Panc1 (cell line): ENCODE measurements around the gene LYPD6B. TPM values are rescaled to one million over a fixed set of nuclear protein-coding genes. Genes with fewer than 3 reads are reported as not detected.

Source experiments
- ATAC-seq: fragments of 200-7000 bp; cut with Tn5 transposase; 2 replicates; pipeline ENCODE4 v1.9.1; 2020; ENCODE audit warnings: mild to moderate bottlenecking, moderate library complexity
- BruUV-seq: library from RNA; stranded (reverse); fragments of 400-500 nt; replicated peaks from 2 replicates; lab custom pipeline; 2021; lab: Mats Ljungman, UMichigan
- CTCF ChIA-PET: fragments of 300-600 bp; sonication (Branson Sonifier 250); formaldehyde crosslinking; loops from one replicate; lab custom pipeline; 2022; ENCODE audit warnings: antibody characterized with exemption; lab: Charles Lee
- POLR2A ChIA-PET: fragments of 300-600 bp; sonication (Branson Sonifier 250); formaldehyde crosslinking; loops from one replicate; lab custom pipeline; 2022; ENCODE audit warnings: antibody characterized with exemption; lab: Charles Lee
- DNase-seq: peaks from one replicate; pipeline ENCODE4 v3.0.0-alpha.2; 2010; ENCODE audit warnings: low read depth, low spot score
- H3K27ac ChIP-seq: 2 replicates; pipeline ENCODE4 v1.5.1; 2011; ENCODE audit warnings: mild to moderate bottlenecking, low read length, inconsistent platforms
- H3K27me3 ChIP-seq: fragments of 200-500 bp; sonication (Bioruptor generic); 2 replicates; pipeline ENCODE4 v1.6.0; 2014; ENCODE audit warnings: low read length, inconsistent platforms; ENCODE audit not compliant: control insufficient read depth, insufficient read depth
- H3K36me3 ChIP-seq: fragments of 200-500 bp; sonication (Bioruptor generic); 2 replicates; pipeline ENCODE4 v1.5.1; 2014; ENCODE audit warnings: inconsistent platforms, mild to moderate bottlenecking, low read length, moderate library complexity; ENCODE audit not compliant: control insufficient read depth, insufficient read depth
- H3K4me1 ChIP-seq: 2 replicates; pipeline ENCODE4 v1.5.1; 2011; ENCODE audit warnings: inconsistent platforms, mild to moderate bottlenecking, low read length, moderate library complexity; ENCODE audit not compliant: control insufficient read depth, insufficient read depth
- H3K4me3 ChIP-seq, 2 experiments: 2 replicates each; pipeline ENCODE4 v1.5.1; 2011 to 2012; ENCODE audit warnings: low read depth in 2 of 2, low read length in 2 of 2, mild to moderate bottlenecking in 2 of 2, inconsistent platforms in 1 of 2, moderate library complexity in 1 of 2
- H3K9me3 ChIP-seq: fragments of 200-500 bp; sonication (Bioruptor generic); 2 replicates; pipeline ENCODE4 v1.5.1; 2014; ENCODE audit warnings: low read depth, mild to moderate bottlenecking, inconsistent platforms, low read length, moderate library complexity; ENCODE audit not compliant: control insufficient read depth, insufficient read depth
- POLR2AphosphoS5 ChIP-seq: IDR thresholded peaks from 2 replicates; pipeline ENCODE4 v1.6.1; 2012; ENCODE audit warnings: mild to moderate bottlenecking, low read depth, low read length, moderate library complexity
- SIN3A ChIP-seq: IDR thresholded peaks from 2 replicates; pipeline ENCODE4 v1.6.1; 2012; ENCODE audit warnings: low read depth, mild to moderate bottlenecking, low read length, moderate library complexity, borderline replicate concordance; ENCODE audit not compliant: insufficient read depth
- TCF7L2 ChIP-seq: IDR thresholded peaks from 2 replicates; pipeline ENCODE4 v1.6.1; 2011; ENCODE audit warnings: mild to moderate bottlenecking, low read depth, low read length, inconsistent platforms
- in situ Hi-C: cut with HindIII; loops from 2 replicates; pipeline ENCODE4 v1.10.0; 2016; ENCODE audit warnings: low sequenced_read_pairs, low pct_unique_long_range_greater_than_20kb
- intact Hi-C: fragments of 100-400 bp; cut with micrococcal nuclease; formaldehyde crosslinking; loops from one replicate; pipeline ENCODE4 v1.10.0; 2022; ENCODE audit not compliant: unreplicated experiment
- total RNA-seq: library from RNA; stranded (reverse); gene quantifications from one replicate; pipeline ENCODE4 v1.2.1, GENCODE V29; 2021; ENCODE audit not compliant: unreplicated experiment
- TF ChIP-seq, protein P1 (sequence below): fragments of 450-650 bp; IDR thresholded peaks from 2 replicates; pipeline ENCODE4 v1.5.1; 2017; ENCODE audit warnings: mild to moderate bottlenecking
- TF ChIP-seq, protein P2 (sequence below), 2 experiments: IDR thresholded peaks; 2 replicates each; pipeline ENCODE4 v1.6.1; 2011 to 2012; ENCODE audit warnings: low read depth in 2 of 2, control low read depth in 1 of 2, low read length in 1 of 2, mild to moderate bottlenecking in 1 of 2, moderate library complexity in 1 of 2; ENCODE audit not compliant: insufficient read depth in 1 of 2

The LYPD6B gene
- total RNA-seq, 1 experiment from 2014 or later: 2.2 TPM

DNA sequence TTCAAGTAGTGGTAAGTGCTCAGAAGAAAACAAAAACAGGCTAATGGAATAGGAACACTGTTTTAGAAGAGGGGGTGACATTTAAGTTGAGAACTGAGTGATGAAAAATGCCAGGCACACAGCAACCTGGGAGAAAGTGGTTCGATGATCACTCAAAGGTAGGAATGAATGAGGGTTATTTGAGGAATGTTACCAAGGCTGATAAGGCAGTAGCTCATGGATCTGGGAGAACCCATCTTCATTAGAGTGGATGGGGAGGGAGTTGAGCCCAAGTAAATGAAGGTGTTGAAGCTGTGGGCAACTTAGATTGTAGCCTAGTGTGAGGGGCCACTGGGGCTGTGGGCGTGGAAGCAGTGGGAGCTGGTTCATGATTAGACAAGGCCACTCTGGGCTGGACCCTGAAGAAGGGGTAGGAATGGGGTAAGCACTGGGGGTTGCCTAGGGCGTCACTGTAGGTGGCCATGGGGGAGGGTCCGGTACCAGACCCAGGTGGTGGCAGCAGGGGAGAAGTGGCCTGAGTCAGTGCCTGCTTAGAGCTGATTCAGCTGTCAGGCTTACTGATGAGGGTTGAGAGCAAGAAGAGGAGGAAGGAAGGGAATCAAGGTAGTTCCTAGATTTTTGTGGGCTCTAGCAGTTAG, 22.5 kb upstream of the LYPD6B start:
- no peak overlapping the region for H3K4me3 ChIP-seq
- CTCF ChIA-PET: no interaction called here
- no peaks in the 10 kb centered on the region for H3K36me3 ChIP-seq
- intact Hi-C loops (no loop called here), in situ Hi-C loops (no loop called here)
- no peaks in the 10 kb centered on the region for H3K9me3 ChIP-seq
- DNase-seq (no peak), ATAC-seq (no peak)
- POLR2A ChIA-PET: no interaction called here
- BruUV-seq: no TSS peak
- no peaks in the 10 kb centered on the region for H3K4me1 ChIP-seq
- no peak overlapping the region for H3K27ac ChIP-seq
- no peaks in the 10 kb centered on the region for H3K27me3 ChIP-seq
- TF ChIP-seq, protein P1, sequence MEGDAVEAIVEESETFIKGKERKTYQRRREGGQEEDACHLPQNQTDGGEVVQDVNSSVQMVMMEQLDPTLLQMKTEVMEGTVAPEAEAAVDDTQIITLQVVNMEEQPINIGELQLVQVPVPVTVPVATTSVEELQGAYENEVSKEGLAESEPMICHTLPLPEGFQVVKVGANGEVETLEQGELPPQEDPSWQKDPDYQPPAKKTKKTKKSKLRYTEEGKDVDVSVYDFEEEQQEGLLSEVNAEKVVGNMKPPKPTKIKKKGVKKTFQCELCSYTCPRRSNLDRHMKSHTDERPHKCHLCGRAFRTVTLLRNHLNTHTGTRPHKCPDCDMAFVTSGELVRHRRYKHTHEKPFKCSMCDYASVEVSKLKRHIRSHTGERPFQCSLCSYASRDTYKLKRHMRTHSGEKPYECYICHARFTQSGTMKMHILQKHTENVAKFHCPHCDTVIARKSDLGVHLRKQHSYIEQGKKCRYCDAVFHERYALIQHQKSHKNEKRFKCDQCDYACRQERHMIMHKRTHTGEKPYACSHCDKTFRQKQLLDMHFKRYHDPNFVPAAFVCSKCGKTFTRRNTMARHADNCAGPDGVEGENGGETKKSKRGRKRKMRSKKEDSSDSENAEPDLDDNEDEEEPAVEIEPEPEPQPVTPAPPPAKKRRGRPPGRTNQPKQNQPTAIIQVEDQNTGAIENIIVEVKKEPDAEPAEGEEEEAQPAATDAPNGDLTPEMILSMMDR: no peak
- TF ChIP-seq POLR2AphosphoS5: no peak

DNA sequence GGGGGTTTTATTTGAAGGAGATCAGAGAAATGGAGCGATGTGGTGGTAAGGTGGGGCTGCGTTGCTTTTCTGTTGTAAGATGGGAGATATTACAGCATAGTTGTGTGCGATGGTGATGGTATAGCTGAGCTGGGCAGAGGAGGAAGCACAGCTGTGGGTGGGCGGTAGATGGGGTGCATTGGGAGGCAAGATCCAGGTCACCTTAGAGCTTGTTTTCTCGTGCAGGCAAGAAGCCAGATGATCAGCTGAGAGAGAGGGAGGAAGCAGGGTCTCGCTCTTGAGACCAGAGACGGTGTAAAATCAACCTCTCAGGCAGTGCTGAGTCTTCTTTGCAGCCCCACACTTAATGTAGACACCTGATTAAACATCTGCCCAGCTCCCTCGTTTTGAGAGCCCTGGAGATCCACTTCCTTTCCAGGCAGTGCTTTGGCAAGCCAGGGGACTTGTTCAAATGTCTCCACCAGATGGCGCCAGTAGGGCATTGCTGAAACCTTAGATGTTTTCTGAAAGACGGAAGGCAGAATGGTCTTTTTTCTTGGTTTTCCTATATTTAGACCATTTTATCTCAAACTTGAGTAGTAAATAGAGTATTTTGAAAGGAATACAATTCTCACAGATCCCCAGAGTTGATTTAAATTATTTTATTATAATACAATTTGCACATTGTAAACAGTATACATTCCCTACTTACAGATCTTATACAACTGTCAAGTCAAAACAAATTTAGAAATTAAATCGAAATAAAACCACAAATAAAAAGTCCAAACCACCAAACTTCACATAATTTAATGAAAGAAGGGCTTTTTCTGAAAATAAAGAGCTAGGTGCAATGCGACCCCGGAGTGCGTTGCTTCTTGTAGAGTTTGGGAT, 21.1 kb upstream of the LYPD6B start:
- Histone ChIP-seq H3K9me3 (no peaks in the 10 kb centered on the region), H3K4me3 (no peak overlapping the region), H3K36me3 (no peaks in the 10 kb centered on the region), H3K27ac (no peak overlapping the region), H3K4me1 (no peaks in the 10 kb centered on the region), H3K27me3 (no peaks in the 10 kb centered on the region)
- POLR2A ChIA-PET: no interaction called here
- TF ChIP-seq, protein P1: peak; percentile 90
- no peak for TF ChIP-seq POLR2AphosphoS5
- TF ChIP-seq SIN3A: no peak
- intact Hi-C loops (loop anchor here (1.0 kb wide), 1 partner anchor 544 kb away; no protein-coding TSS in a partner anchor), in situ Hi-C loops (no loop called here)
- no TSS peak for BruUV-seq
- CTCF ChIA-PET: interaction anchor here (0.7 to 1.4 kb wide), 3 partner anchors 304 to 1910 kb away, joined by 3 to 16 read pairs (median 3); no protein-coding TSS in a partner anchor
- peak; percentile 43 for DNase-seq
- ATAC-seq: peak; percentile 87

- in situ Hi-C loops: no loop called here
- Histone ChIP-seq H3K27me3 (peaks cover 2% of the 10 kb centered on the region; the same call in 1 of the 2 replicates), H3K4me1 (no peaks in the 10 kb centered on the region), H3K36me3 (no peaks in the 10 kb centered on the region), H3K9me3 (no peaks in the 10 kb centered on the region), H3K27ac (no peak overlapping the region), H3K4me3 (no peak overlapping the region)
- no TSS peak for BruUV-seq
- TF ChIP-seq, protein P2, sequence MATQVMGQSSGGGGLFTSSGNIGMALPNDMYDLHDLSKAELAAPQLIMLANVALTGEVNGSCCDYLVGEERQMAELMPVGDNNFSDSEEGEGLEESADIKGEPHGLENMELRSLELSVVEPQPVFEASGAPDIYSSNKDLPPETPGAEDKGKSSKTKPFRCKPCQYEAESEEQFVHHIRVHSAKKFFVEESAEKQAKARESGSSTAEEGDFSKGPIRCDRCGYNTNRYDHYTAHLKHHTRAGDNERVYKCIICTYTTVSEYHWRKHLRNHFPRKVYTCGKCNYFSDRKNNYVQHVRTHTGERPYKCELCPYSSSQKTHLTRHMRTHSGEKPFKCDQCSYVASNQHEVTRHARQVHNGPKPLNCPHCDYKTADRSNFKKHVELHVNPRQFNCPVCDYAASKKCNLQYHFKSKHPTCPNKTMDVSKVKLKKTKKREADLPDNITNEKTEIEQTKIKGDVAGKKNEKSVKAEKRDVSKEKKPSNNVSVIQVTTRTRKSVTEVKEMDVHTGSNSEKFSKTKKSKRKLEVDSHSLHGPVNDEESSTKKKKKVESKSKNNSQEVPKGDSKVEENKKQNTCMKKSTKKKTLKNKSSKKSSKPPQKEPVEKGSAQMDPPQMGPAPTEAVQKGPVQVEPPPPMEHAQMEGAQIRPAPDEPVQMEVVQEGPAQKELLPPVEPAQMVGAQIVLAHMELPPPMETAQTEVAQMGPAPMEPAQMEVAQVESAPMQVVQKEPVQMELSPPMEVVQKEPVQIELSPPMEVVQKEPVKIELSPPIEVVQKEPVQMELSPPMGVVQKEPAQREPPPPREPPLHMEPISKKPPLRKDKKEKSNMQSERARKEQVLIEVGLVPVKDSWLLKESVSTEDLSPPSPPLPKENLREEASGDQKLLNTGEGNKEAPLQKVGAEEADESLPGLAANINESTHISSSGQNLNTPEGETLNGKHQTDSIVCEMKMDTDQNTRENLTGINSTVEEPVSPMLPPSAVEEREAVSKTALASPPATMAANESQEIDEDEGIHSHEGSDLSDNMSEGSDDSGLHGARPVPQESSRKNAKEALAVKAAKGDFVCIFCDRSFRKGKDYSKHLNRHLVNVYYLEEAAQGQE (IDR thresholded peaks at IDR 0.05; ENCODE audit: insufficient read depth in 1 of 2, low read depth in 2 of 2, low read length in 1 of 2): no peak
- TF ChIP-seq, protein P1: no peak
- TF ChIP-seq POLR2AphosphoS5 (no peak), TCF7L2 (no peak), SIN3A (no peak)
- ChIA-PET CTCF (interaction anchor here (0.9 kb wide), 1 partner anchor 542 kb away, joined by 3 read pairs; no protein-coding TSS in a partner anchor), POLR2A (no interaction called here)
- ATAC-seq (no peak), DNase-seq (no peak)
- intact Hi-C loops: no loop called here
Measured at GRCh38 chr2:149018981-149019380, 19.5 kb upstream of the LYPD6B start.
